Measurements from ENCODE around the gene SLC12A5. TPM values are rescaled to one million over a fixed set of nuclear protein-coding genes. Genes with fewer than 3 reads are reported as not detected.

The SLC12A5 gene
- total RNA-seq, 1 donor from 2014 or later, result 1.7 TPM

- peak; percentile 59 for DNase-seq (ENCODE audit: low spot score)
Observed at GRCh38 chr20:46053416-46053815, 24.4 kb downstream of the SLC12A5 start.

- peak; percentile 62 for DNase-seq (ENCODE audit: low spot score)
Observed at GRCh38 chr20:46054606-46055005, 25.6 kb downstream of the SLC12A5 start.

GRCh38 chr20:46055269-46055668 is 26.3 kb downstream of the SLC12A5 start:
- DNase-seq (ENCODE audit: low spot score), result no peak

GRCh38 chr20:46056027-46056833 is 27.2 kb downstream of the SLC12A5 start:
- DNase-seq (ENCODE audit: low spot score), result no peak

GRCh38 chr20:46056970-46057855 is 28.2 kb downstream of the SLC12A5 start:
- DNase-seq (ENCODE audit: low spot score), result no peak

- no peak for DNase-seq (ENCODE audit: low spot score)
Observed at GRCh38 chr20:46057856-46058598, 29.0 kb downstream of the SLC12A5 start.

- DNase-seq (ENCODE audit: low spot score), result no peak
Observed at GRCh38 chr20:46058599-46059281, 29.7 kb downstream of the SLC12A5 start.

- no peak for DNase-seq (ENCODE audit: low spot score)
Observed at GRCh38 chr20:46060301-46060881, 31.4 kb downstream of the SLC12A5 start.

- no peak for DNase-seq (ENCODE audit: low spot score)
Observed at GRCh38 chr20:46060975-46061374, 32.0 kb downstream of the SLC12A5 start.

GRCh38 chr20:46062151-46062550 is 33.1 kb downstream of the SLC12A5 start:
- DNase-seq (ENCODE audit: low spot score), result no peak

- DNase-seq (ENCODE audit: low spot score), result no peak
Observed at GRCh38 chr20:46062621-46063020, 33.6 kb downstream of the SLC12A5 start.

- no peak for DNase-seq (ENCODE audit: low spot score)
Observed at GRCh38 chr20:46063151-46063550, 34.1 kb downstream of the SLC12A5 start.

GRCh38 chr20:46063652-46064054 is 34.6 kb downstream of the SLC12A5 start:
- DNase-seq (ENCODE audit: low spot score), result no peak

- no peak for DNase-seq (ENCODE audit: low spot score)
Observed at GRCh38 chr20:46065006-46065405, 36.0 kb downstream of the SLC12A5 start.

GRCh38 chr20:46065691-46066090 is 36.7 kb downstream of the SLC12A5 start:
- no peak for DNase-seq (ENCODE audit: low spot score)

GRCh38 chr20:46070215-46070900 is 41.3 kb downstream of the SLC12A5 start:
- no peak for DNase-seq (ENCODE audit: low spot score)

GRCh38 chr20:46071573-46071972 is 42.6 kb downstream of the SLC12A5 start:
- DNase-seq (ENCODE audit: low spot score), result no peak

GRCh38 chr20:46073024-46073423 is 44.0 kb downstream of the SLC12A5 start:
- DNase-seq (ENCODE audit: low spot score), result no peak

GRCh38 chr20:46073443-46073842 is 44.4 kb downstream of the SLC12A5 start:
- DNase-seq (ENCODE audit: low spot score), result no peak

- DNase-seq (ENCODE audit: low spot score), result no peak
Observed at GRCh38 chr20:46074006-46074405, 45.0 kb downstream of the SLC12A5 start.

Data from mesenteric fat pad (tissue), 1 donor.